A549 (cell line): ENCODE data around the gene CDC42BPG.

Experiments used
- CTCF ChIP-seq: fragments of >200 bp; sonication (Bioruptor Twin); formaldehyde crosslinking; IDR thresholded peaks from 3 replicates; pipeline ENCODE4 v1.5.1; 2016
- EP300 ChIP-seq, 2 experiments: fragments of >200 bp; sonication (Bioruptor Twin); formaldehyde crosslinking; IDR thresholded peaks; 2 replicates in 1 of 2; 3 replicates in 1 of 2; pipeline ENCODE4 v1.6.1; 2016 to 2017
- ESRRA ChIP-seq: fragments of 150-350 bp; IDR thresholded peaks from 2 replicates; pipeline ENCODE4 v1.6.1; 2014; ENCODE audit warnings: mild to moderate bottlenecking, low read length, borderline replicate concordance
- MAFK ChIP-seq: fragments of 450-650 bp; IDR thresholded peaks from 2 replicates; pipeline ENCODE4 v1.6.1; 2014; ENCODE audit not compliant: partially characterized antibody
- MYC ChIP-seq: IDR thresholded peaks from 2 replicates; pipeline ENCODE4 v1.6.1; 2012; ENCODE audit warnings: mild to moderate bottlenecking, inconsistent platforms, low read length, improper control_type of control experiment, borderline replicate concordance
- NFE2L2 ChIP-seq: fragments of 150-350 bp; conservative IDR thresholded peaks from 2 replicates; pipeline ENCODE4 v1.6.1; 2014; ENCODE audit warnings: low read length
- POLR2A ChIP-seq: IDR thresholded peaks from 2 replicates; pipeline ENCODE4 v1.6.1; 2012; ENCODE audit warnings: mild to moderate bottlenecking, low read length
- RAD21 ChIP-seq, 2 experiments: fragments of >200 bp in 1 of 2; sonication (Bioruptor Twin) in 1 of 2; formaldehyde crosslinking in 1 of 2; IDR thresholded peaks in 1 of 2; conservative IDR thresholded peaks in 1 of 2; 2 replicates in 1 of 2; 3 replicates in 1 of 2; pipeline ENCODE4 v1.6.1; 2012 to 2018; ENCODE audit warnings: inconsistent platforms in 1 of 2
- SMC3 ChIP-seq: fragments of >200 bp; sonication (Bioruptor Twin); formaldehyde crosslinking; IDR thresholded peaks from 3 replicates; pipeline ENCODE4 v1.6.1; 2018; ENCODE audit warnings: inconsistent platforms
- TFCP2L1 ChIP-seq: fragments of 250-450 bp; sonication (Bioruptor Pico); IDR thresholded peaks from 2 replicates; pipeline ENCODE4 v1.5.0; 2021; ENCODE audit warnings: mild to moderate bottlenecking

GRCh38 chr11:64776875-64777274 is 67.6 kb downstream of the CDC42BPG start:
- TF ChIP-seq CTCF (no peak), POLR2A (no peak), ESRRA (no peak), SMC3 (no peak), MAFK (no peak), RAD21 (conservative IDR thresholded peaks at IDR 0.05 in 1 of 2, IDR thresholded peaks at IDR 0.05 in 1 of 2) (no peak), TFCP2L1 (CRISPR knock-in tag) (no peak), MYC (no peak), NFE2L2 (no peak), EP300 (IDR thresholded peaks at IDR 0.05) (no peak)
